G401.6 (cell line): Measurements from ENCODE around the gene HKDC1.
"Not testable (repeated sequence)": the region's sequence is repeated elsewhere in the genome, so short reads cannot be mapped to it uniquely, and the experiment has no call there.

ENCODE experiments used
- FAIRE-seq: peaks from 2 replicates; lab custom pipeline; 2012; peaks lifted over from hg19 to GRCh38; lab: Jason Lieb, UNC

HKDC1 gene

DNA sequence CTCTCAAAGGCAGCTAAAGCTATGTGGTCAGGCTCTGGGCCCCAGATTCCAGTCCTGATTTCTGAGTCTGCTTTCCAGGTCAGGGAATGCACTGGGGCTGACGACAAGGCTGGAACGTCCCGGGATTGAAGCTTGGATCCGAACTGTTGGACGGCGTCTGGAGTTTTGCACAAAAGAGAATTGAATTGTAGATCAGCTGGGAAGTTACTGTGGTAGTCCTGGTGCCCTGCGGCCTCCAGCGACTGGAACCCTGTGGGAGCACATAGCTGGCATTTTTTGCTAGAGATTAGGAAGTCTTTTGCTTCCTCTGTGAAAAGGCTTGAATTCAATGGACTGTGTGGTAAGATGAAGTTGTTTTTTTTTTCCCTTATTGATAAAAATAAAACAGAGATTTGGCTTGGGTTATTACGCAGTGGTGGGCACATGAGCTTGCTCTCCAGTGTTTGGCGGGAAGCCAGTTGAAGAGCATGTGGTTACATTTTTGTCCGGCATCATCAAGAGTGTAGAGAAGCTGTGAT is 58.4 kb downstream of the HKDC1 start, which contains the start of gene HK1:
Gene HK1 (plus strand): TSS at position 51 of the 518 bp plus-strand sequence.
- peak; percentile 42 for FAIRE-seq

DNA sequence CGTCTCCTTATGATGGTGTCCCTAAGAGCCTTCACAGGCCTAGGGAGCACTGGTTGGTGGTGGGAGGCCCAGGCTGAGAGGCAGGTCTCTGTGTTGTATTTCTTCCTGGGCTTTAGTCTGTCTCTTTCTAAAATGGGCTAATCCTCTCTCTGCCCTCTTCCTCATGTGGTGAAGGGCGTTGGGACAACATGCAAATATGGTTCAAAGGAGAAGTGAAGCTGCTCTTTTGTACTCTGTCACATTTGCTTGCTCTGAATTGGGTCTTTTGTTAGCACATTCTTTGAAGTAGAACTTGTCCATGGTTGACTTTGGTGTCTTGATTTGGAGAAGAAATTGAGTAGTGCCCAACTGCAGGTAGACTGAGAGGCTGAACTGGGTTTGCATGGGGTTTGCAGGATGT is 59.0 kb downstream of the HKDC1 start:
- FAIRE-seq: no peak

DNA sequence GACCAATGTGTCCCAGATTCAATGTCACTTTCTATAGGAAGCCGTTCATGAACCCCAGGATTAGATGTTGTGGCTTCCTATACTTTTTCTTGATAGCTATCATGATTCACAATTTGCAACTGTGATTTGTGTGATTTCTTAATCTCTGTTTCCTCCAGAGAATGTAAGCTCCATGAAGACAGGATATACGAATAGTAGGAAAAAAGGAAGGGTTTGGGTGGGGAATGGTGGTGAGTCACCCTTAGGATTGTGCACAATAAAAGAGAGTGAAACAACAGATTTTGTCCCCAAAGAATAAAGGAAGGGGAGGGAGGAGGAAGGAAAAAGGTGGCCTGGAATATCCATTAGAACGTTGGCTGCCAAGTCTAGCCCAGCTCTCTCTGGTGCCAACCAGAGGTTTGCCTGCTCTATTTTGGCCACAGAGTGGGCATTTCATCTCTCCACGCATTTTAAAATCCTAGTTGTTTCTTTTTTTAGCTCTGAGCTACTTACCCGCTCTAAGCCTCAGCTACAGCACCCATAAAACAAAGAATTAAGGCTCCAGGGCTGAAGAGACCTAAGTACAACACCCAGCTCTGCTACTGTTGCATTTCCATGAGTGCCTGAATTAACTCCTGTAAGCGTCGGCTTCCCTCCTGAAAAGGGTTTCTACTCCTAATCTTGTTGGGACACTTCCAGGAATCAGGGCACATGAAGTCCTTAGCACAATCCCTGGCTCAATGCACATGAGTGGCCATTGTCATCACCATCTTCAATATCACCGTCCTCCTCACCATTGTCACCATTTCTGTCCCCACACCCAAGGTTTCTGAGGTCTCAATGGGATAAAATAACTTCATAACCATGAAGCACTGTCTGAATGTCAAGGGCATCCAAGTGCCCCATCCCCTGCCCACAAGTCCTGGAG is 61.6 kb downstream of the HKDC1 start:
- no peak for FAIRE-seq

DNA sequence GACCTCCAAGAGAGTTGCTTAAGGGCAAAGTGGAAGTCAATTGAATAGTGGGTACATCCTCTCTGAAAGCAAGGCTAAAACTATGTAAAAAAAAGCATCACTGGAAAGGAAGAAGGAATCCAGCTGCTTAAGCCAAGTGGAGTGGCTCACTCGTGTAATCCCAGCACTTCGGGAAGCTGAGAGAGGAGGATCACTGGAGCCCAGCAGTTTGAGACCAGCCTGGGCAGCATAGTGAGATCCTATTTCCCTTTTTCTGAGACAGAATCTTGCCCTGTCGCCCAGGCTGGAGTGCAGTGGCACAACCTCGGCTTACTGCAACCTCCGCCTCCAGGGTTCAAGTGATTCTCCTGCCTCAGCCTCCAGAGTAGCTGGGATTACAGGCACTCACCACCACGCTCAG is 64.3 kb downstream of the HKDC1 start:
- not testable (repeated sequence) for FAIRE-seq

DNA sequence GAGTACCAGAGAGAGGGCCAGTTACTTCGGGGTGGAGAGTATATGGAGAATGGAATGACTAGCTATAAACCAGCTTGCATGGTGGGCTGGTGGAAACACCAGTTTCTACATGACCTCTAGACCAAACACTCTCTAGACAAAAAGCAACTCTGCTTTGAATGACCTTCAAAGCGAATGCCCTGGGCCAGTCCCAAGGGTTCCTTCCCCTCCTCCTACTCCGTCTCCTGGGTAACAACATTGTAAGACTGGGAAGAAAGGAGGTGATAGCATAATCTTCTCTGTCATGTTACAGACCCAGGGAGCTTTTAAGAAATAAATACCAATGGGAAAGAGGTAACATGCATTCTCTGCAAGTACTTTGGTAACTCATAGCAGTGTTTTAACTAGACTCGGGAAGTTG is 65.6 kb downstream of the HKDC1 start:
- FAIRE-seq: no peak

DNA sequence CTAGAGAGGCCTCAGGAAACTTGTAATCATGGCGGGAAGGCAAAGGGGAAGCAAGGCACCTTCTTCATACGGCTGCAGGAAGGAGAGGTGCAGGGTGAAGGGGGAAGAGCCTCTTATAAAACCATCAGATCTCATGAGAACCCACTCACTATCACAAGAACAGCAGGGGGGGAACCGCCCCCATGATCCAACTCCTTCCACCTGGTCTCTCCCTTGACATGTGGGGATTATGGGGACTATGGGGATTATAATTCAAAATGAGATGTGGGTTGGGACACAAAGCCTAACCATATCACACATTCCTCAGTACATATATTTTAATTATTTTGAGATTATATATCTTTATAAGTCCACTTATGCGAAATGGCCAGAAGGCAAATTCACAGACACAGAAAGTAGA is 67.0 kb downstream of the HKDC1 start:
- no peak for FAIRE-seq

DNA sequence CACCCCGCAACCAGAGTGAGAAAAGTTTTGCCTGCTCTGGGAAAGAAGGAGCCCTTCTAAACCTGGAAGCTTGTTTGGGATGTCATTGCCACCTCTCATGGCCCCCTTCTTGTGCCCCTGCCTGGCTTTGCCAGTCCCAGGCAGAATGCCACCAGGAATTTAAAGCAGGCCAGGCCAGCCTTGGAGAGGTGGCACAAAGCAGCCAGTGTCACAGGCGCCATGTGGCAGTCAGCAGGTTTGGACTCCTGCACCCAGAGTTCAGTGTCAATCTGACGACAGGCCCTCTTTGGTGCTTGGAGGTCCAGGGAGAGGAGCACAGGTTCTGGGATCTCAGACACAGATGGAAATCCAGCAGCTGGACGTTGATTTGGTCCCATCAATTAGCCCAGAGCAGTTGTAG is 70.9 kb downstream of the HKDC1 start:
- FAIRE-seq: no peak

DNA sequence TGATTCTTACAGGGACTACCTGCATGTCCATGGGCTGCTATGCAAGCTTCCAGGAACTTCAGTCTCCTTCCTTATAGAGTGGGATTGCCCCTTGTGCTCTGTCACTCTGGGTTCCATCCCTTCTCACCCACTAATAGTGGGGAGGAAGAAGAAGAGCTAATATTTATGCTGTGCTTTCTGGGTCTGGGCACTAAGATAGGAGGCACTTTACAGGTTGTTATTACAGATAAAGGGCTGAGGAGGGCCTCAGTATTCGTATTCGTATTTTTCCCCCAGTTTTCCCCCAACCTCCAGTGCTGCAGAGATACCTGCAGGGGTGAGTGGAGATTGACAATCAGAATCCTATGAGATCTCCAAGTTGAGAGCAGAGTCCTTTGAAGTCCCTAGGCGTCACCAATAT is 72.3 kb downstream of the HKDC1 start:
- FAIRE-seq: no peak

DNA sequence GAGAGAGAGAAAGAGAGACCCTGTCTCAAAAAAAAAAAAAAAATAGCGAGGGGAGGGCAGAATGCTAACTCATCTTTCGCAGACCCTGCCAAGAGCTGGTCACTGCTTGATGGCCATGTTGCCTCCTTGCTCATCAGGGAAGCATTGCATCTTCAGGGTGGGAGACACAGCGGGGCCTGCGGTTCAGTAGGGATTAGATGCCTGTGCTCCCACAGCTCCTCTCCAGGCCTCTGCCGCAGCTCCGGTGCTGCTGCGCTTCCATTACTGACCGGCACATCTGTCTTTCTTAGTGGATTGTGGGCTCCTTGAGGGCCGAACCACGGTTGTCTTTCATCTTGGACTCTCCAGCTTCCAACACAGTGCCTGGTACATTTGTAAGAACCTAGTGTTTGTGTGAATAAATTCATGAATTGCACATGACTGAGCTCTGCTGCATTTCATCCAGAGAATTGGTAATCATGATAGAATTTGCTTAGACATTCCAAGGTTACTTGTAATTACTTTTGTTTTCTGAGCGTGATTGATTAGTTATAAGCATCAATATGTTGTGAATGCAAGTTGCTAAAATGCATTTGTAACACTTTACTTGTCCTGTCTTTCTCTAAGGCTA is 75.0 kb downstream of the HKDC1 start:
- FAIRE-seq: no peak

DNA sequence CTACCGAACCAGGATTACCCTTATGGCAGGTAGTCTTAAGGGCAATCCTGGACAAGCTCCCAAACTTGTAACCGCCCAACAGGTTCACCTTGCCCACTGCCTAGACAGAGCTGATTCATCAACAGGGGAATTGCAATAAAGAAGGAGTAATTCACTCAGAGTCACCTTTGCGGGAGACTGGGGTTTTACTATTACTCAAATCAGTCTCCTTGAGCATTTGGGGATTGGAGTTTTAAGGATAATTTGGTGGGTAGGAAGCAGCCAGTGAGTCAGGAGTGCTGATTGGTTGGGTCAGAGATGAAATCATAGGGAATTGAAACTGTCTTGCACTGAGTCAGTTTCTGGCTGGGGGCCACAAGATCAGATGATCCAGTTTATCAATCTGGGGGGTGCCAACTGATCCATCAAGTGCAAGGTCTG is 83.5 kb downstream of the HKDC1 start:
- FAIRE-seq: no peak

DNA sequence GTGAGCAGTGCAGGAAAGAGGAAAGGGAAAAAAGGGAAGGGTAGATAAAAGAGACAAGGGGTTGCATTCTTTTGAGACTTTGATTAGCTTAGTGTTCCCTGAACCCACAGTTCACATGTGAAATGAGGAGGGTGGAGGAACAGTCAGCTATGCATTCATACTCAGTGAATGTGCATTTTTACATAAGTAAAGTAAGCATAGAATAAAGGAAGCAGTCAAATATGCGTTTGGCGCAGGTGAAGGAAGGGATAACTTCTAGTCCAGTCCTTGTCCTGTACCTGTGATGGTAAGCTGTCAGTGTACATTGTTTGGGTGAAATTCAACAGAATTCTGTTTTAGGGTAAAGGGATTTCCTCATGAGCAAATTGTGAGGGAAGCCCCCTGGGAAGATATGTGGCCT is 86.3 kb downstream of the HKDC1 start:
- FAIRE-seq: no peak

DNA sequence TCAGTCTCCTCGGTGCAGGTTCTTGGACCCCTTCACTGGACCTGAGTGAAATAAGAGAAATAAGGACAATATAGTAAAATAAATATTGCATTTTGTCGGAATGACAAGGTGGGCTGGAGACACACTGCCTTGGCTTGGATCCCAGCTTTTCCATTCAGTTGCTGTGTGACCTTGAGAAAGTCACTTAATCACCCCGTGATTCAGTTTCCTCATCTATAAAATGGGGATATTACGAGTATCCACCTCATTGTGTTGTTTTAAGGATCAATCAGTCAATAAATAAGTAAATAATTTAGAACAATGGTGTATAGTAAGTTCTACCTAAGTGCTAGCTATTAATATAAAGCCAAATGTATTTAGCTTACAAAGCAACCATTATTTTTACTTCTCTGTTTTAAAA is 87.3 kb downstream of the HKDC1 start:
- no peak for FAIRE-seq

DNA sequence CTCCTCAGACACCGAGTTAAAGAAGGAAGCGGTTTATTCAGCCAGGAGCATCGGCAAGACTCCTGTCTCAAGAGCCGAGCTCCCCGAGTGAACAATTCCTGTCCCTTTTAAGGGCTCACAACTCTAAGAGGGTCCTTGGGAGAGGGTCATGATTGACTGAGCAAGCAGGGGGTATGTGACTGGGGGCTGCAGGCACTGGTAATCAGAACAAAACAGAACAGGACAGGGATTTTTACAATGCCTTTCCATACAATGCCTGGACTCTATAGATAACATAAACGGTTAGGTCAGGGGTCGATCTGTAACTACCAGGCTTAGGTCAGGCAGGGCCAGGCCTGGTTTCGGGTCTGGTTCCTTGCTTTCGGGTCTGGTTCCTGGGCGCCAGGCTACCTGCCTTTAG is 88.2 kb downstream of the HKDC1 start:
- not testable (repeated sequence) for FAIRE-seq

DNA sequence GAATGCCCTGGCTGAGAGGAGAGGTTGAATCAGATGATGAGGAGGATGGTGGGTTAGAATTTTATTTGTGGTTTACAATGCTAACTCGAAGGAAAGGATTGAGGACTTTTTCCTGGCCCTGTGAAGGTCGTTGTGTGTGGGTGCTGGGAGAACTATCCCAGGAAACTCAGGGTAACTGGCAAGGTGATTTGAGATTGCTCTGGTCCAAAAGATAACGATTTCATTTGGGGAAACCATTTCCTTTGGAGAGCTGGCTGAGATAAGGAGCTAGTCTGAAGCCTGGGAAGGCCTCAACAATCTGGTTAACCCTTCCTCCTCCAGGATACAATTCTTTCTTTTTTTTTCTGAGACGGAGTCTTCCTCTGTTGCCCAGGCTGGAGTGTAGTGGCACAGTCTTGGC is 91.2 kb downstream of the HKDC1 start:
- no peak for FAIRE-seq

DNA sequence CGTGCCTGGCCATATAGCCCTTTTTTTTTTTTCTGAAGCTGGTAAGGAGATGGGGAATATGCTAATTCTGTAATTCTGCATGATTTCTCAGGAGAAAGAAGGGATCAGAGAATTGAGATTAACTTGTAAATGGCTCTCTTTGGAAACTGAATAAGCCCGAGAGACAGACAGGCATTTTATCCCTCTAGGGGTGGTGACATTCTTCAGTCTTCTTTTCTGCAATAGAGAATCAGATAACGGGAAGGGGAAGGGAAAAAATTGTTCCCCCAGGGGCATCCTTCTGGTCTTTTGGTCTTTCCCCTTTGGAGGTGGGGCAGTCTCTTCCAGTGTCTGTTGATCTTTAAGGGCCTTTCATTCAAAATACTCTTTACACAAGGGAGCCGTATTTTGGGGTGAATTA is 92.4 kb downstream of the HKDC1 start:
- no peak for FAIRE-seq

DNA sequence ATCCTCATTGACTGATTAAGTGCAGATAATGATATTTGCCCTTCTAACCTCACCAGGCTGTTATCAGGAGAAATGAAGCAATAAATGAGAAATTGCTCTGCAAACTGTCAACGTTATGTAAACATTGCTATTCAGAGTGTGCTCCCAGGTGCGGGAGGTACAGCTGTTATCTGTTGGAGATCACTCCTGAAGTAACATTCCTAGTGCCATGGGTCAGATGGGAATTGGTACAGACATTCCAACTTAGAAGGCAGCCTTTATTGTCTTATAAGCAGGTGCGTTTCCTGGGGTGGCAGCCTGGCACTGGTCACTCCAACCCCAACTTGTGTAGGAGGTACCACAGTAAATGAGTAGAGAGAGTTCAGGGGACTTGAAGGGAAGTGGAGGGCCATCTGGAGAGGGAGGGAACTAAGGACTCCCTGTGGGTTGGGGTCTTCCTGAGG is 95.0 kb downstream of the HKDC1 start:
- no peak for FAIRE-seq

DNA sequence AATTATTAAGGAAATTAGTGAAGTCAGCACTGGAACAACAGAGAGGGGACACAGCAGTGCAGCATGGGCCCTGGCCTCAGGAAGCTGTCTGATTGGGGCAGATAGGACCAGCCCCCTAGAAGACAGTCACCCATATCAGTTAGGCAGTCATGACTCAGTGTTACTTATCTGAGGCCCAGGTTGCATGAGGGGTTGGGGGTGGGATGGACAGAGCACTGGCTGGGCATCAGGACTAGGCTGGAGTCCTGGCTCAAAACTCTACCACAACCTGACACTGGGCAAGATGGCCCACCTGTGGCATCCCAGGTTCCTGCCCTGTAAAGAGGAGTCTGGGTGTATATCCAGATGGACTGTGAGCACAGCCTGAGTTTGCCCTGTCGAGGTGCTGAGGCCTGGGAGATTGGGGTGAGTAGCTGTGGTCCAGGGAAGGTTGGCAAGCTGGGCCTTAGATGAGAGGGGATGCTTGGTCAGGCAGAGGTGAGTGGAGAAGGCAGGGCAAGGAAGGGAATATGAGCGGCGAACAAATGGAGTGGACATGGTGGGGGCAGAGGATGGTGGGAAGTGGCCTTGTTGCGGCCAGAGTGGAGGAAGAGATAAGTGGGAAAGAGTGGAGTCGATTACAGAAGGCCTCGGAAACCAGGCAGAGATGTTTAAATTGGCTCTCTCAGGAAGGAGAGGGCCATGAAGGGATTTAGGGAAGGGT is 95.6 kb downstream of the HKDC1 start:
- no peak for FAIRE-seq

DNA sequence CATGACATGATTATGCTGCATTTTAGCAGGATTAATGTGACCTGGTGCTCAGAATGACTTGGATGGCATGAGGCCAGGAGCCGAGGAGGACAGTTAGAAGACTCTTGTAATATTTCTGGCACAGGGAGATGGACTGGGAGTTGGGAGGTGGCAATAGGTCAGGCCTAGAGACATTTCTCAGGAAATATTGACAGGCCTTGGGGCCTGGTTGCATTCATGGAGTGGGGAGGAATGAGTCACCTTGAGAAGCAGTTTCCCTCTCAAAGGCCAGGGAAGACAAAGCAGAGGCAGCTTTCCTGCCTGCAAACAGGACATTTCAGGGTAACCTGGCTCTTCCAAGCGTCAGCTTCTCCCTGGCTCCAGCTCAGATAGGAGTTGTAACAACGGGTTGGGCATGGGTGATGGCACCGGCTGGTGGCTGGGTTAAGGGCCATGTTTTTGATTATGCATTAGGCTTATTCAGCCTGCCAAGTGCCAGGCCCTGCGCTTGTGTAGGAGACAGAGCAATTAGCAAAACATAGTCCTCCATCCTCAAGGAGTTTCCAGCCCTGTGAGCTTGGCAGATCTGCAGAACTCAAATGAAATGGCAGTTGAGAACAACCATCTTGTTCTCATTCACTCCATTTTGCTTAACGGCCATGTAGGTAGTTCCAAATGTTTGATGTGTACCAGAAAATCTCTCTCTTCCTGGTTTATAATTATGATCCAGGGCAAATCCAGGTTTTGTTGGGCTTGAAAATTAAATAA is 96.4 kb downstream of the HKDC1 start:
- no peak for FAIRE-seq
